NCI-H2107 treated with DMSO at 0.1 percent for 48 hours (cell line): ENCODE results near the gene MAP2.
"Not testable (repeated sequence)": the region's sequence is repeated elsewhere in the genome, so short reads cannot be mapped to it uniquely, and the experiment has no call there.

Source experiments
- DNase-seq: peaks from one replicate; lab custom pipeline; 2025; ENCODE audit not compliant: unreplicated experiment; lab: John Stamatoyannopoulos, UW

Gene MAP2

DNA sequence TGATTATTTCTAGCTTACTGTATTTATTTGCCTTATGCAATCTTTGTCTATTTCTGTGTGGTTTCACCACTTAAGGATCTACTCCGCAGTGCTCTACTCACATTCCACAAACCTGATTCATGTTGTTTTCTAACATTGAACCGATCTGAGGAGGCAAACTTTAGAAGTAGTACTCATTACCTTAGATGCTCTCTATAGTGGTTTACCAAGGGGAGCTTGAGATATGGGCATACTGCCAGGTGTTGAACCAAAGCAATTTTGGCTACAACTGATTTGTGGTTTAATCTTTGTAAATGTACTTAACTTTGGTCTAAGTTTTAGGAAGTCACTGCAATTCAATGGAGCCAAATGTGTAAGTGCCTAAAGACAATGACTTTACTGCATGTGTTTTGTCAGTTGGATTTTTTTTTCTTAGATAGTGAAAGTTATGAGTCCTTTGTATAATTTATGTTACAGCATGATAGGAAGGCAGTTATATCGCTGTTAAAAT lies 50.1 kb downstream of the MAP2 start:
- peak; percentile 82 for DNase-seq

- DNase-seq, result no peak
These were observed 51.1 kb downstream of the MAP2 start for GRCh38 chr2:209474960-209475359.

DNA sequence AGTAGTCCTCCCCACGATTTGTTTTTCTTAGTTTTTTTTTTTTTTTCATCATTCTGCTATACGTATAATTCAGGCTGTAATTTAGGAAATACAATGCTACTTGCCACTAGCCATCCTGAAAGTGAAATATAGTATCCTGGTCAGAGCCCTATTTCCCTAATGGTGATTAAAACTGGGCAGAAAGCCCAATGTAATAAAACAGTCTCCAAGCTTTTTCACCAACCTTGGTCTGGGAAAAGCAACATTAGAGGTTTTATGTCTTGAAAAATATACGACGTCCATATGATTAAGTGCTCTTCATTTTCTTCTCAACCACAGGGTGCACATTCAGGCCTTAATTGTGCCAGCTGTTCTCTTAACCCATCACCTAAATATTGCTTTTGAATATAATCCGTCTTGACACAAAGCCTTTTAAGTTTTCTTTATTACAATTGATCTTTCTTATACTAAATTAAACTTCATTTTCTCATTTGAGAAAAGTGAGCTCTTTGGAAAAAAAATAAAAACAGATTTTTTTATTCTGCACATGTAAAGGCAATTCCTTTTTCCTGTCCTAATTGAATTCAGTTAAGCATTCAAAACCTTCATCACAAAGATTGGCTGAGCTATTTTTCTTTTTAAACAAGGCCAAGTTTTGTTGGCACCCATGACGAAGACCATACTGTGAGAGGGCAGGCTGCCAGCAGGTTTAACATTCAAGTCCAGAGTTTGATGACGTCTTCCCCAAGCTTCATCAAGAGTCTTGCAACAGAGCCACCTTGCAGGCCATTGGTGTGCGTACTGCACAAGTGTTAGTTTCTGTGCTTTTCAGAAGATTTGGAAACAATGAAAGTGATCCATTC lies 52.7 kb downstream of the MAP2 start:
- peak; percentile 85 for DNase-seq

GRCh38 chr2:209492296-209492695 lies 68.4 kb downstream of the MAP2 start:
- DNase-seq, result not testable (repeated sequence)

- DNase-seq, result not testable (repeated sequence)
These were observed 71.3 kb downstream of the MAP2 start for GRCh38 chr2:209495068-209495620.

DNA sequence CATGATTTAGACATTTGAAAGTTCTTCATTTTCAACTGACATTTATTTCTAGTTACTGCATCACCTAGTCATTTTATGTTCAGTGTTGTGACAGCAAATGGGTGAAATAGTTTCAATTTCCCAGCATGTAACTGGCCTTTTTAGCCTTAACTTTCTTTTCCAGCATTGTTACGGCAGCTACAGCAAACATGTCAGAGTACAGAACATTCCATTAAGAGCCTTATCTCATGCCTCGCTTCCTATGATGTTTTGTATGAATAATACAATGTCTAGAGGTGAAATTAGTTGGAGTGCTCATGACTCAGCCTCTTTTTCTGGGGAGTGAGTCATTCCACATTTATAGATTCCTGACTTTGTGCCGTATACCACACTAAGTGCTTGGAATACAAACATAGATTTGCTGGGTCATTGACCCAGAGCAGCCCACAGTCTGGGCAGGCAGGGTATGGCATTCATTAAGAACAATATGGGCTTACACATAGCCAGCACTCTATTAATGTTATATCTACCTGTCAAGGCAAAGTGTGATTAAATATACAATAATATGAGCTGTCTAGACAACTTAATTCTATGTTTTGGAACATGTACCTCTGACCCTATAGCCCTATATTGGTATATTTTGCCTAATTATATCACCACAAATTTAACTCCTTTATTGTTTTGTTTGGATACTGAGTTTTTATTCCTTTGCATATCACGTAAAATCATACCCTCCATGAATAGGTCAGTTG lies 72.2 kb downstream of the MAP2 start:
- peak; percentile 94 for DNase-seq

DNA sequence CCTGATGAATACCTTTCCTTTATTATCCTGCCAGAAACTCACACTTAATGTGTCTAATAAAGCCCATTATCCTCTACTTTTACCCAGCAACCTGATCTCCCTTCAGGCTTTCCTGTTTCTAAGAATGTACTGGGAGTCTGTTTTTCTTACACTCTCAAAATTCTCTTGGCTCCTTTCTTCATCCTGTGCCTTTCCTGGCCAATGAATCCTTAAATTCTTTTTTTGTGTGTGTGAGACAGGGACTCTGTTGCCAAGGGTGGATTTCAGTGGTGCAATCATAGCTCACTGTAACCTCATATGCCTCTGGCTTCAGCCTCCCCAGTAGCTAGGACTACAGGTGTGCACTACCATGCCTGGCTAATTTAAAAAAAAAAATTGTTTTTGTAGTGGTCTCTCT lies 72.7 kb downstream of the MAP2 start:
- DNase-seq, result no peak

DNA sequence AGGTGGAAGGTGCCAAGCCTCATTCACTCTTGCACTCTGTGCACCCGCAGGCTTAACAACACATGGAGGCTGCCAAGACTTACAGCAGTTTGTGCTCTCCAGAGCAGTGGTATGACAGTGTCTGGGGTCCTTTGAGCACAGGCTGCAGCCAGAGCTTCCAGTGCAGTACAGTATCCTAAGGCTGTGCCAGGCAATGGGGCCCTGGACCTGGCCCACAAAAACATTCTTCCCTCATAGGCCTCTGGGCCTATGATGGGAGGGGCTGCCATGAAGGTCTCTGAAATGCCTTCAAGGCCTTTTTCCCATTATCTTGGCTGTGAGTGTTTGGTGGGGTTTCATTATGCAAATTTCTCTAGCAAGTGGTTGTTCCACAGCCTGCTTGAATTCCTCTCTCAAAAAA lies 74.8 kb downstream of the MAP2 start:
- no peak for DNase-seq

DNA sequence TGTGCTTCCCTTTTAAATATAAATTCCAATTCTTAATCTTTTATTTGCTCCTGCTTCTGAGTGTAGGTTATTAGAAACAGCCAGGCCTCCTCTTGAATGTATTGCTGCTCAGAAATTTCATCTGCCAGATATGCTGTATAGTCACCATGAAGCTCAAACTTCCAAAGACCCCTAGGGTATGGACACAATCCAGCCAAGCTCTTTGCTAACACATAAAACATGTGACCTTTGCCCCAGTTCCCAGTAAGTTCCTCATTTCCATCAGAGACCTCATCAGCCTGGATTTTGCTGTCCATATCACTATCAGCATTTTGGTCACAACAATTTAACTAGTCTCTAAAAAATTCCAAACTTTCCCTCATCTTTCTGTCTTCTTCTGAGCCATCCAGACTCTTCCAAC lies 75.2 kb downstream of the MAP2 start:
- DNase-seq, result no peak

- DNase-seq, result no peak
These were observed 77.7 kb downstream of the MAP2 start for GRCh38 chr2:209501579-209501978.

DNA sequence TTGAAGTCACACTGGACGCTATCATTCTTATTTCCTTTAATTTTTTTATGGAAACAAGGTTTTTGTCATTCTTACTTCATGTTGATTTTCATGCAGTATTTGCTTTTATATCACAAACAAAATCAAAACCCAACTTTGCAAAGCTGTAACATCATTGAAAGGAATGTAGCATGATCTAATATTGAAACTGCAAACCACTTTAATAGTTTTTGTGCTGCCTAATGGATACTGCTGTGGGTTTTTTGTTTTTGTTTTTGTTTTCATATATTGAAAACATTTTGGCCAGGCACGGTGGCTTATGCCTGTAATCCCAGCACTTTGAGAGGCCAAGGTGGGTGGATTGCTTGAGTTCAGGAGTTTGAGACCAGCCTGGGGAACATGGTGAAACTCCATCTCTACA lies 81.6 kb downstream of the MAP2 start:
- no peak for DNase-seq

GRCh38 chr2:209508255-209508654 lies 84.4 kb downstream of the MAP2 start:
- DNase-seq, result no peak

DNA sequence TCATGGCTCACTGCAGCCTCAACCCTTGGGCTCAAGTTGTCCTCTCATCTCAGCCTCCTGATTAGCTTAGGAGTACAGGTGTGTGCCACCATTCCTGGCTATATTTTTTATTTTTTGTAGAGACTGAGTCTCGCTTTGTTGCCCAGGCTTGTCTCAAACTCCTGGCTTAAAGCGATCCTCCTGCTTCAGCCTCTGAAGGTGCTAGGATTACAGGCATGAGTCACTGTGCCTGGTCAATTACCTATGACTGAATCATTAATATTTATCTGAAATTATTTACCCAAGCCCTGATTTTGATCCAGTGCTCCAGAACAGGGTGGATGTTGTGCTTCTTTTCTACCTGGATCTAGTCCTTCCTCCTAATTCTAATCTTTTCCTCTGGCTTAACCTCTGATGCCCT lies 87.8 kb downstream of the MAP2 start:
- no peak for DNase-seq

- DNase-seq, result no peak
These were observed 89.1 kb downstream of the MAP2 start for GRCh38 chr2:209512971-209513370.

DNA sequence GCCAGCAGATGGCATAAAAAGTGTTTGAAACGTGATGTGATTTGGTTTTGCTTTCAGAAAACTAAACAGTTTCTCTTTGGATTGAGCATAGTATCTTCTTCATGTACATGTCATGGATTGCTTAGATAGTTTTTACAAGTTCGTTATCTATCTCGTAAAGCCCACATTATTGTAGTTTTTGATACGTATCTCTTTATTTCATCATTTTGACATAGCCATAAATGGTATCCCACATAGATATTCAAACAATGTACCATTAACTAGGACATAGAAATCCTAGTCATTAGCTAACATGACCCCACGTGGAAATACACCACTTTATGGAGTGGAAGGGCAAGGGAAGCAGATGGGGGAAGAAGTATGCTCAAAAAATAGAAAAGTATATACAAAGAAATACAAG lies 93.6 kb downstream of the MAP2 start:
- no peak for DNase-seq

DNA sequence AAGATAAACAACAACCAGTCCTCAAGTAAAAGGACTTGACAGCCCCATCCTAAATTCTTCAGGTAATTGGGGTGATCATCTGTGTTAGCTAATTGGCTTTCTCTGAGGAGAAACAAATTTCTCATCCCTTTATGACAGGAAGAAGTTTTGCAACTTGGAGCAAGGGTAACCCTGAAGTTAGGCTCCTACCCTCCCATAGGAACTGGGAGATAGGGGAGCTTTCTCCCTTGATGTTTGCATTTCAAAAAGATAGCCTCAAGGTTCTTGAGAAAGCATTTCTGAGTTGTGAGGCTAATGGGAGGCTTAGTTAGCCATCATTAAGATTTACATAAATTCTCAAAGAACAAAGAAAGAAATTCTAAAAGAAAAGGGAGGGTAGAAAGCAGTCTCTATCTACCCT lies 95.4 kb downstream of the MAP2 start:
- DNase-seq, result no peak

DNA sequence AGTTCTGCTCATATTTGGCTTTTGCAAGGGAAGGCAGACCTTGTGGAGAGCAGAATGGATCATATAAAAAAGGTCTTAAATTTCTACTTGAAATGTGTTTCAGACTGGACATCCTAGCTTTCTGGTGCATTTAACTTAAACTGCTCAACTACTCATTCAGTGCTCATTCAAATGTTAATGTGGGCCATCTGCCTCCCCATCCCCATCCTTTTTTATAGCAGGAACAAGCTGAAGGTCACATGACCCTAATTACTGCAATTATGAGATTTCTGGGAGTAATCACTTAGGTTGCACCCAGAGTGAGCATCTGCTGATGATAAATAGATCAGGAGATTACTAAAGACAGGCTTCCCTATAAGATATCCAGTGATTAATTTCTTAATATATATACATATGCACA lies 96.1 kb downstream of the MAP2 start:
- peak; percentile 7 for DNase-seq

GRCh38 chr2:209523041-209523740 lies 99.3 kb downstream of the MAP2 start:
- no peak for DNase-seq

- DNase-seq, result no peak
These were observed 100.0 kb downstream of the MAP2 start for GRCh38 chr2:209523867-209524266.

- no peak for DNase-seq
These were observed 101.5 kb downstream of the MAP2 start for GRCh38 chr2:209525331-209525730.

DNA sequence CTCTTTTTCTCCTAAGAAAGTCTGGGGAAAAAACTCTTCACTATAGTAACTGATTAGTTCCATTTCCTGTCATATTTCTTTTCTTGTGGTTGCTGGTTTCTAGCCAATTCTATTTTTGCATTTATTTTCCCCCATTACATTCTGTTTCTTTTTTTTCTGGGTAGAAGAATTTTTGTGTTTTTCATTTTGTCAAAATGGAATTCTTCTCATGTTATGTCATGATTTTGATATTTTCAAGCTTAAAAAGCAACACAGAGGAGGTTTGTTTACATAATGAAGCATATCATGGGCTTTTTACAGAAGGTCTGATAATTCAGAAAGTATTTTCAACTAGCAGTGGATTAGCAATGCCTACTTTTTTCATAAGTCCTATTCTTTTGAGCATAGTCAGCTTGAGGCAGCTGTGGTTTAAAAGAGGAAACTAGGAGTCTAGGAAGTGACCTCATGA lies 102.0 kb downstream of the MAP2 start:
- no peak for DNase-seq
